Activated CD8-positive, alpha-beta memory T cell treated with anti-CD3 and anti-CD28 coated beads for 24 hours (primary cell): ENCODE results near the gene RBP4.

Experiments used
- DNase-seq: peaks from one replicate; pipeline ENCODE4 v3.0.0-alpha.2; 2020

RBP4 gene

GRCh38 chr10:93595378-93596161 is 5.5 kb downstream of the RBP4 start:
- no peak for DNase-seq

- no peak for DNase-seq
These were observed 6.5 kb downstream of the RBP4 start for GRCh38 chr10:93594518-93594917.

GRCh38 chr10:93593749-93594148 is 7.3 kb downstream of the RBP4 start:
- no peak for DNase-seq

GRCh38 chr10:93593254-93593653 is 7.8 kb downstream of the RBP4 start:
- DNase-seq = no peak

GRCh38 chr10:93591065-93591808 is 9.8 kb downstream of the RBP4 start:
- DNase-seq = no peak

- DNase-seq = no peak
These were observed 10.4 kb downstream of the RBP4 start for GRCh38 chr10:93590638-93591037.

GRCh38 chr10:93589648-93590562 is 11.1 kb downstream of the RBP4 start:
- DNase-seq = no peak

GRCh38 chr10:93584445-93584844 is 16.6 kb downstream of the RBP4 start:
- no peak for DNase-seq

GRCh38 chr10:93580828-93581227 is 20.2 kb downstream of the RBP4 start:
- DNase-seq = no peak

GRCh38 chr10:93579985-93580711 is 20.9 kb downstream of the RBP4 start:
- no peak for DNase-seq

- no peak for DNase-seq
These were observed 21.9 kb downstream of the RBP4 start for GRCh38 chr10:93579089-93579488.

- DNase-seq = no peak
These were observed 23.5 kb downstream of the RBP4 start for GRCh38 chr10:93577565-93577964.

- DNase-seq = no peak
These were observed 24.1 kb downstream of the RBP4 start for GRCh38 chr10:93576888-93577287.

GRCh38 chr10:93573924-93574323 is 27.1 kb downstream of the RBP4 start:
- no peak for DNase-seq

- DNase-seq = no peak
These were observed 27.8 kb downstream of the RBP4 start for GRCh38 chr10:93573051-93573909.

- DNase-seq = no peak
These were observed 28.4 kb downstream of the RBP4 start for GRCh38 chr10:93572606-93573005.

GRCh38 chr10:93570383-93570782 is 30.7 kb downstream of the RBP4 start:
- no peak for DNase-seq

- DNase-seq = no peak
These were observed 33.0 kb downstream of the RBP4 start for GRCh38 chr10:93568105-93568390.

- no peak for DNase-seq
These were observed 33.5 kb downstream of the RBP4 start for GRCh38 chr10:93567277-93568104.

- DNase-seq = no peak
These were observed 34.4 kb downstream of the RBP4 start, which contains the start of gene FFAR4 for GRCh38 chr10:93566435-93567276. Gene FFAR4 (plus strand): TSS chr10:93566665. CDS start chr10:93566721, 56 bp downstream.
